Left lung (tissue), 10 donors: ENCODE measurements around the gene HP1BP3. TPM values are rescaled to one million over a fixed set of nuclear protein-coding genes. Genes with fewer than 3 reads are reported as not detected.

ENCODE experiments used
- ATAC-seq: fragments of 200-7000 bp; cut with Tn5 transposase; one replicate; pipeline ENCODE4 v1.9.1; 2020; ENCODE audit warnings: moderate library complexity
- DNase-seq, 4 donors: peaks; one replicate each; pipeline ENCODE4 v3.0.0-alpha.2; 2013 to 2020
- H3K27ac ChIP-seq, 2 donors: fragments of 200-600 bp; sonication (generic) in 1 of 2; one replicate each; pipeline versions ENCODE4 v1.5.0 to v1.8.0; 2020 to 2021
- H3K27me3 ChIP-seq, 2 donors: fragments of 200-600 bp; sonication (generic) in 1 of 2; one replicate each; pipeline versions ENCODE4 v1.5.0 to v1.8.0; 2020 to 2021
- H3K36me3 ChIP-seq, 2 donors: fragments of 200-600 bp; sonication (generic) in 1 of 2; one replicate each; pipeline versions ENCODE4 v1.5.0 to v1.8.0; 2020 to 2021
- H3K4me1 ChIP-seq, 2 donors: fragments of 200-600 bp; one replicate each; pipeline ENCODE4 v1.8.0; 2021
- H3K4me3 ChIP-seq, 2 donors: fragments of 200-600 bp; sonication (generic) in 1 of 2; one replicate each; pipeline versions ENCODE4 v1.5.0 to v1.8.0; 2020 to 2021; ENCODE audit warnings: mild to moderate bottlenecking in 1 of 2
- H3K9me3 ChIP-seq, 2 donors: fragments of 200-600 bp; sonication (generic) in 1 of 2; one replicate each; pipeline versions ENCODE4 v1.5.0 to v1.8.0; 2020 to 2021
- CTCF ChIP-seq, 2 donors: fragments of 200-600 bp; sonication (generic) in 1 of 2; IDR thresholded peaks; one replicate each; pipeline versions ENCODE4 v1.5.0 to v1.8.0; 2021; ENCODE audit warnings: antibody characterized with exemption in 2 of 2
- intact Hi-C, 2 donors: fragments of 100-400 bp; cut with DNase I; formaldehyde crosslinking; loops; one replicate each; pipeline versions ENCODE4 v1.11.2 to v1.14.2; 2022
- polyA plus RNA-seq, 6 donors: library from polyadenylated mRNA; unstranded; fragments of 120-200 nt; gene quantifications; one replicate each; pipeline ENCODE4 v1.2.1, GENCODE V29; 2013; ENCODE audit not compliant: insufficient read length in 6 of 6
- total RNA-seq, 2 donors: library from RNA; stranded (reverse); fragmentation: NEBNext Ultra II Directional; extraction: Animal tissue kit (Norgen Biotek cat#: 25700); gene quantifications; one replicate each; pipeline ENCODE4 v1.2.1, GENCODE V29; 2021
- donor health status: DM: no; HTN: yes; CAD: no.
- donor health status: DM: no; HTN: no; CAD: no.

Gene HP1BP3
- total and polyA plus RNA-seq, 8 donors, result 158 to 444 (median 378) TPM

GRCh38 chr1:20729155-20729931, 57.8 kb downstream of the HP1BP3 start:
- ATAC-seq, result no peak

GRCh38 chr1:20728371-20729154, 58.5 kb downstream of the HP1BP3 start:
- ATAC-seq (no peak), DNase-seq (peak in 1 of 4 donors; percentile 12)
- H3K27ac ChIP-seq, result no peak overlapping the region
- H3K9me3 ChIP-seq, result no peaks in the 10 kb centered on the region
- H3K4me1 ChIP-seq, result peaks cover 8 to 34% of the 10 kb centered on the region in 2 donors
- H3K4me3 ChIP-seq, result no peak overlapping the region
- no peaks in the 10 kb centered on the region for H3K36me3 ChIP-seq
- intact Hi-C loops, result no loop called here
- TF ChIP-seq CTCF (IDR thresholded peaks at IDR 0.05), result no peak
- peaks cover 24 to 55% of the 10 kb centered on the region in 2 donors for H3K27me3 ChIP-seq

More at GRCh38 chr1:20729155-20729931, 57.8 kb downstream of the HP1BP3 start:
- H3K36me3 ChIP-seq, result no peaks in the 10 kb centered on the region
- H3K4me1 ChIP-seq, result peaks cover 8 to 39% of the 10 kb centered on the region in 2 donors
- peak in 1 of 4 donors; percentile 29 for DNase-seq
- H3K27me3 ChIP-seq, result peaks cover 24 to 58% of the 10 kb centered on the region in 2 donors
- no peak overlapping the region for H3K27ac ChIP-seq
- TF ChIP-seq CTCF (IDR thresholded peaks at IDR 0.05), result no peak
- H3K4me3 ChIP-seq, result no peak overlapping the region
- intact Hi-C loops, result no loop called here
- no peaks in the 10 kb centered on the region for H3K9me3 ChIP-seq

GRCh38 chr1:20727746-20728316, 59.3 kb downstream of the HP1BP3 start:
- H3K27me3 ChIP-seq, result peaks cover 24 to 47% of the 10 kb centered on the region in 2 donors
- intact Hi-C loops, result no loop called here
- no peak overlapping the region for H3K27ac ChIP-seq
- no peaks in the 10 kb centered on the region for H3K36me3 ChIP-seq
- ATAC-seq, result no peak
- H3K9me3 ChIP-seq, result no peaks in the 10 kb centered on the region
- peak in 1 of 4 donors; percentile 29 for DNase-seq
- TF ChIP-seq CTCF (IDR thresholded peaks at IDR 0.05), result no peak
- no peak overlapping the region for H3K4me3 ChIP-seq
- peaks cover 6 to 27% of the 10 kb centered on the region in 2 donors for H3K4me1 ChIP-seq

- Histone ChIP-seq H3K27me3 (peaks cover 24 to 41% of the 10 kb centered on the region in 2 donors), H3K36me3 (no peaks in the 10 kb centered on the region), H3K9me3 (no peaks in the 10 kb centered on the region), H3K27ac (no peak overlapping the region), H3K4me1 (peaks cover 0 to 20% of the 10 kb centered on the region in 2 donors), H3K4me3 (no peak overlapping the region)
- TF ChIP-seq CTCF (IDR thresholded peaks at IDR 0.05), result no peak
- intact Hi-C loops, result no loop called here
- ATAC-seq (no peak), DNase-seq (peak in 2 of 4 donors; percentile 24 to 50)
Observed at GRCh38 chr1:20726932-20727745, 60.0 kb downstream of the HP1BP3 start.
